Measurements from ENCODE around the gene EIF3L.
A peak's percentile ranks its signal among the peaks of the same experiment; 100 is the strongest.

The EIF3L gene

GRCh38 chr22:37817705-37818408 is 31.4 kb upstream of the EIF3L start:
- DNase-seq: peak; percentile 39

- DNase-seq: peak; percentile 34
Measured at GRCh38 chr22:37818409-37819104, 30.7 kb upstream of the EIF3L start.

DNA sequence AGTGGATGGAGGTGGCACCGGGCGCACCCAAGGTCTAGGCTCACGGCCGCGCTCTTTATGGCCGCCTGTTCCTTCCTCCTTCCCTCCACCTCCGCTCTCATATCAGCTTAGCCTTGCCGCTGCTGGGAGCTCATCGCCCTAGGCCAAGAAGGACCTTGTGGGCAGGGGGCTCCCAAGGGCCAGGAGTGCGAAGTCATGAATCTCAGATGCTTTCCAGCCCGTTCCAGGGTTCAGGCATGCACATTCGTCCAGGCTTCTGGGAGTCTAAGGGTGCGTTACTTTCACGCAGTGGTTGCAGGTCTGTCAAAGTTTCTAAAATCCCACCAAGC is 30.1 kb upstream of the EIF3L start:
- no peak for DNase-seq

GRCh38 chr22:37820350-37820749 is 28.9 kb upstream of the EIF3L start:
- no peak for DNase-seq

- DNase-seq: no peak
Measured at GRCh38 chr22:37822079-37822833, 27.0 kb upstream of the EIF3L start.

GRCh38 chr22:37823134-37823985 is 25.9 kb upstream of the EIF3L start, which contains the start of gene GALR3:
TSS of gene GALR3 (plus strand) at chr22:37823382. CDS start at chr22:37823407, 25 bp downstream.
- DNase-seq: peak; percentile 17

DNA sequence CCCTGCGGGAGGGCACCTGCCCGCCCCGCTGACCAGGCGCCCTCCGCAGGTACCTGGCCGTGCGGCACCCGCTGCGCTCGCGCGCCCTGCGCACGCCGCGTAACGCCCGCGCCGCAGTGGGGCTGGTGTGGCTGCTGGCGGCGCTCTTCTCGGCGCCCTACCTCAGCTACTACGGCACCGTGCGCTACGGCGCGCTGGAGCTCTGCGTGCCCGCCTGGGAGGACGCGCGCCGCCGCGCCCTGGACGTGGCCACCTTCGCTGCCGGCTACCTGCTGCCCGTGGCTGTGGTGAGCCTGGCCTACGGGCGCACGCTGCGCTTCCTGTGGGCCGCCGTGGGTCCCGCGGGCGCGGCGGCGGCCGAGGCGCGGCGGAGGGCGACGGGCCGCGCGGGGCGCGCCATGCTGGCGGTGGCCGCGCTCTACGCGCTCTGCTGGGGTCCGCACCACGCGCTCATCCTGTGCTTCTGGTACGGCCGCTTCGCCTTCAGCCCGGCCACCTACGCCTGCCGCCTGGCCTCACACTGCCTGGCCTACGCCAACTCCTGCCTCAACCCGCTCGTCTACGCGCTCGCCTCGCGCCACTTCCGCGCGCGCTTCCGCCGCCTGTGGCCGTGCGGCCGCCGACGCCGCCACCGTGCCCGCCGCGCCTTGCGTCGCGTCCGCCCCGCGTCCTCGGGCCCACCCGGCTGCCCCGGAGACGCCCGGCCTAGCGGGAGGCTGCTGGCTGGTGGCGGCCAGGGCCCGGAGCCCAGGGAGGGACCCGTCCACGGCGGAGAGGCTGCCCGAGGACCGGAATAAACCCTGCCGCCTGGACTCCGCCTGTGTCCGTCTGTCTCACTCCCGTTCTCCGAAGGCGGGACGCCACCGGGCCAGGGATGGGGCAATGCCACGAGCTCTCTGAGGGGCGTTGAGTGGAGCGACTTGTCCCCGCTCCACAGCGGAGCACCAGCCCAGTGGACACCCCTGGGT is 24.3 kb upstream of the EIF3L start:
- no peak for DNase-seq

GRCh38 chr22:37827056-37827455 is 22.2 kb upstream of the EIF3L start:
- DNase-seq: no peak

- no peak for DNase-seq
Measured at GRCh38 chr22:37830093-37830842, 19.0 kb upstream of the EIF3L start.

GRCh38 chr22:37831472-37831871 is 17.7 kb upstream of the EIF3L start:
- no peak for DNase-seq

GRCh38 chr22:37832022-37832857 is 17.0 kb upstream of the EIF3L start:
- no peak for DNase-seq

DNA sequence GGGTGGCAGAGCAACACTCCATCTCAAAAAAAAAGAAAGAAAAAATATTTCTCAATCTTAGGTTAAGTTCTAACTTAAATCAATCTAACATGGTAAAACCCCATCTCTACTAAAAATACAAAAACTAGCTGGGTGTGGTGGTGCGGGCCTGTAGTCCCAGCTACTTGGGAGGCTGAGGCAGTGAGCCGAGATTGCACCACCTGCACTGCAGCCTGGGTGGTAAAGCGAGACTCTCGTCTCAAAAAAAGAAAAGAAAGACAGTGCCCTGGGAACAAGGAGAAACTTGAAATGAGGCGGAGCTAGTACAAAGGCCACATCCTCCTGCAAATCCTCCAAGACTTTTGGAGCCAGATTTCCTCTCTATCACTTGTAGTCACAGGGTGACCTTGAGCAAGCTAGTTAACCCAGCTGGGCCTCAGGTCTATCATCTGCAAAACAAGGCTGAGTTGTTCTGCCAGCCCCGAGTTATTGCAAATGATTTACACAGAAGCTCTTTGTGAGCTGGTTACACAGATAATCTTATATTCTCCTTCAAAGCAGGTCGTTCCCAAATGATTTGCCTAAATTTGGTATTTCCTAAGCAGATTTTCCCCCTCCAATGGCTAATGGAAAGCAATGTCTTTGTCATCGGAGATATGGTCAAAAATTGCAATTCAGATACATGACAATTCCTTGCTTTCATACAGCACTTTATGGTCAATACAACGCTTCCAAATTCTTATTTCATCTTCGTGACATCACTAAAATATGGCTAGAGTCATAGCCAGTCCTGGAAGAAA is 7.0 kb upstream of the EIF3L start:
- no peak for DNase-seq

GRCh38 chr22:37843741-37844089 is 5.5 kb upstream of the EIF3L start:
- DNase-seq: no peak

DNA sequence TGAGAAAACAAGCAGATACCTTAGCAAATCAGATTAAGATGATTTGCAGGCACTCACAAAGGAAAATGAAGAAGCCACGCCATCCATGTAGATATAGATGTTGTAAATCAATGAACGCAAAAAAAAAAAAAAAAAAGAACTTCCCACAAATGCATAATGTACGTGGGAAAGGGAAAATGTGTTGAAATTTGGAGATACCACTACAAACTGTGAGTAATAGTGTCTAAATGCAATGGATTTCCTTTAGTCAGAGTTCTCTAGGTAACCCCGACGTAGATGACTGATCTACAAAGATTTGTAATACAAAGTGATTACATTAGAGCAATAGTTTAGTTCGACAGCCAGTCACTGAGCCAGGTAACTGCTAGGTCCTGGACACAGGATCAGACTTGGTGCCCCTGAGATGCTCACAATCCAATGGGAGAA is 4.3 kb upstream of the EIF3L start:
- DNase-seq: no peak

- DNase-seq: no peak
Measured at GRCh38 chr22:37846433-37846832, 2.8 kb upstream of the EIF3L start.

DNA sequence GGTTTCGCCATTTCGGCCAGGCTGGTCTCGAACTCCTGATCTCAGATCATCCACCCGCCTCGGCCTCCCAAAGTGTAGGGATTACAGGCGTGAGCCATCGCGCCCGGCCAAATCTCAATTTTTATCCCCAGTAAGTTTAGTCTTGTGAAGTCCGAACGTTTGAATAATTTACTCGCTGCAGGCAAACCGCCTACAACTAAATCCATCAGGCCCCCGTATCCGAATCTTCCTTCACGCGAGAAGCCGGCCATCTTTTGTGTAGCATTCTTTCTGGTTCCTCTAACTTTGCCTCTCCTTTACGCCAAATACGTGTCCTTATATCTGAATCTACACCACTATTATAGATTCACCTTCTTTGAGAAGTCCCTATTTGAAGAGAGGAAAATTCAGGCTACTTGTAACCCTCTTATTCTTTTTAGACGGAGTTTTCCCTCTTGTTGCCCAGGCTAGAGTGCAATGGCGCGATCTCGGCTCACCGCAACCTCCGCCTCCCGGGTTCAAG is 581 bp upstream of the EIF3L start:
- DNase-seq: no peak

- DNase-seq: no peak
Measured at GRCh38 chr22:37850801-37851200, 1.6 kb downstream of the EIF3L start.

GRCh38 chr22:37852418-37852817 is 3.2 kb downstream of the EIF3L start:
- DNase-seq: no peak

GRCh38 chr22:37854946-37855345 is 5.7 kb downstream of the EIF3L start:
- DNase-seq: no peak

Measured in NCI-H2029 (cell line).